H1 (cell line): ENCODE measurements around the gene HPCAL4. TPM values are rescaled to one million over a fixed set of nuclear protein-coding genes. Genes with fewer than 3 reads are reported as not detected.

Experiments
- CTCF ChIA-PET: fragments of 300-600 bp; sonication (Branson Sonifier 250); formaldehyde crosslinking; loops from one replicate; lab custom pipeline; 2021; ENCODE audit not compliant: partially characterized antibody; lab: Charles Lee
- POLR2A ChIA-PET: fragments of 300-600 bp; sonication (Branson Sonifier 250); formaldehyde crosslinking; loops from one replicate; lab custom pipeline; 2021; ENCODE audit warnings: inconsistent platforms; ENCODE audit not compliant: partially characterized antibody; lab: Charles Lee
- DNase-seq, 2 experiments: peaks; one replicate each; pipeline versions ENCODE4 v3.0.0 to v3.0.0-alpha.2; 2010 to 2022; ENCODE audit warnings: low spot score in 2 of 2, low read depth in 1 of 2, mixed read lengths in 1 of 2
- FAIRE-seq: peaks from 2 replicates; lab custom pipeline; 2011; peaks lifted over from hg19 to GRCh38; lab: Jason Lieb, UNC
- H2AFZ ChIP-seq: 2 replicates; pipeline ENCODE4 v1.8.1; 2012; ENCODE audit warnings: low read length, inconsistent platforms
- H2AK5ac ChIP-seq: 2 replicates; pipeline ENCODE4 v1.6.1; 2013; ENCODE audit warnings: low read depth, low read length
- H2BK120ac ChIP-seq: replicated peaks from 2 replicates; pipeline ENCODE3; 2013; ENCODE audit warnings: low read depth, low read length, inconsistent platforms
- H2BK12ac ChIP-seq: 2 replicates; pipeline ENCODE4 v1.6.1; 2013; ENCODE audit warnings: low read depth, low read length
- H2BK15ac ChIP-seq: 2 replicates; pipeline ENCODE4 v1.6.1; 2013; ENCODE audit warnings: low read length
- H2BK20ac ChIP-seq: 2 replicates; pipeline ENCODE4 v1.6.1; 2013; ENCODE audit warnings: low read length
- H2BK5ac ChIP-seq: 2 replicates; pipeline ENCODE4 v1.6.1; 2013; ENCODE audit warnings: low read depth, low read length
- H3K14ac ChIP-seq: 2 replicates; pipeline ENCODE4 v1.6.1; 2013; ENCODE audit warnings: inconsistent platforms; ENCODE audit not compliant: insufficient read length
- H3K18ac ChIP-seq: 2 replicates; pipeline ENCODE4 v1.6.1; 2013; ENCODE audit warnings: low read length; ENCODE audit errors: extremely low read depth
- H3K23ac ChIP-seq: 2 replicates; pipeline ENCODE4 v1.6.1; 2013; ENCODE audit warnings: inconsistent platforms; ENCODE audit not compliant: insufficient read length
- H3K23me2 ChIP-seq: 2 replicates; pipeline ENCODE4 v1.6.1; 2013; ENCODE audit warnings: low read depth, low read length
- H3K27ac ChIP-seq: 2 replicates; pipeline ENCODE4 v1.6.1; 2011; ENCODE audit warnings: low read depth, low read length, inconsistent platforms
- H3K27me3 ChIP-seq, 4 experiments: replicated peaks in 1 of 4; 1 replicate in 1 of 4; 2 replicates in 3 of 4; pipeline versions ENCODE4 v1.6.1 to v1.8.1; 2011 to 2013; ENCODE audit warnings: low read length in 3 of 4, mild to moderate bottlenecking in 3 of 4, inconsistent platforms in 2 of 4, mixed read lengths in 2 of 4, moderate library complexity in 1 of 4; ENCODE audit not compliant: control insufficient read depth in 3 of 4, insufficient read depth in 3 of 4; ENCODE audit errors: extremely low read depth in 1 of 4
- H3K36me3 ChIP-seq, 4 experiments: 2 replicates each; pipeline versions ENCODE4 v1.6.1 to v1.8.1; 2011 to 2013; ENCODE audit warnings: mild to moderate bottlenecking in 4 of 4, low read length in 3 of 4, moderate library complexity in 2 of 4, control low read depth in 1 of 4, inconsistent platforms in 1 of 4; ENCODE audit not compliant: insufficient read depth in 4 of 4, control insufficient read depth in 2 of 4
- H3K4ac ChIP-seq: replicated peaks from 2 replicates; pipeline ENCODE3; 2013; ENCODE audit warnings: low read length, low read depth, mixed read lengths, inconsistent platforms; ENCODE audit not compliant: insufficient read length
- H3K4me1 ChIP-seq, 4 experiments: replicated peaks in 1 of 4; 1 replicate in 1 of 4; 2 replicates in 3 of 4; pipeline versions ENCODE4 v1.6.1 to v1.8.1; 2011 to 2013; ENCODE audit warnings: low read length in 3 of 4, inconsistent platforms in 2 of 4, mixed read lengths in 1 of 4; ENCODE audit not compliant: insufficient read depth in 4 of 4, control insufficient read depth in 3 of 4
- H3K4me2 ChIP-seq, 2 experiments: 2 replicates each; pipeline versions ENCODE4 v1.6.1 to v1.8.1; 2011 to 2013; ENCODE audit warnings: low read depth in 2 of 2, low read length in 2 of 2, control low read depth in 1 of 2, inconsistent platforms in 1 of 2, mild to moderate bottlenecking in 1 of 2; ENCODE audit not compliant: insufficient read depth in 1 of 2
- H3K4me3 ChIP-seq, 4 experiments: fragments of 200-600, 300-600 bp in 1 of 4; sonication (generic), shearing (Covaris generic), sonication (Bioruptor Twin) in 1 of 4; 2 replicates each; pipeline versions ENCODE4 v1.5.1 to v1.8.1; 2011 to 2016; ENCODE audit warnings: low read length in 4 of 4, low read depth in 3 of 4, control low read depth in 2 of 4, inconsistent platforms in 2 of 4, mild to moderate bottlenecking in 2 of 4, mixed read lengths in 1 of 4, moderate library complexity in 1 of 4; ENCODE audit not compliant: insufficient read depth in 2 of 4; ENCODE audit errors: extremely low read depth in 1 of 4
- H3K56ac ChIP-seq: replicated peaks from 2 replicates; pipeline ENCODE3; 2013; ENCODE audit warnings: low read depth, mild to moderate bottlenecking, mixed read lengths, low read length, inconsistent platforms; ENCODE audit not compliant: insufficient read length
- H3K79me1 ChIP-seq: 2 replicates; pipeline ENCODE4 v1.6.1; 2013; ENCODE audit warnings: low read depth, low read length, control low read depth
- H3K79me2 ChIP-seq, 2 experiments: 2 replicates each; pipeline versions ENCODE4 v1.6.1 to v1.8.1; 2012 to 2013; ENCODE audit warnings: low read length in 2 of 2, mild to moderate bottlenecking in 2 of 2, inconsistent platforms in 1 of 2; ENCODE audit not compliant: insufficient read depth in 2 of 2, control insufficient read depth in 1 of 2
- H3K9ac ChIP-seq, 4 experiments: replicated peaks in 1 of 4; 1 replicate in 1 of 4; 2 replicates in 3 of 4; pipeline versions ENCODE4 v1.6.1 to v1.8.1; 2011 to 2013; ENCODE audit warnings: low read depth in 3 of 4, low read length in 3 of 4, control low read depth in 2 of 4, mild to moderate bottlenecking in 2 of 4, moderate library complexity in 2 of 4, inconsistent platforms in 1 of 4; ENCODE audit errors: extremely low read depth in 1 of 4
- H3K9me3 ChIP-seq, 2 experiments: 2 replicates each; pipeline versions ENCODE4 v1.6.1 to v1.8.1; 2012 to 2013; ENCODE audit warnings: mild to moderate bottlenecking in 2 of 2, moderate library complexity in 2 of 2, control low read depth in 1 of 2, inconsistent platforms in 1 of 2, low read depth in 1 of 2, low read length in 1 of 2, mixed read lengths in 1 of 2; ENCODE audit not compliant: insufficient read depth in 2 of 2
- H4K20me1 ChIP-seq, 2 experiments: replicated peaks in 1 of 2; 2 replicates each; pipeline versions ENCODE3 to v1.8.1; 2011 to 2013; ENCODE audit warnings: inconsistent platforms in 2 of 2, low read length in 2 of 2, mild to moderate bottlenecking in 1 of 2; ENCODE audit not compliant: insufficient read depth in 2 of 2, control insufficient read depth in 1 of 2
- H4K5ac ChIP-seq: 2 replicates; pipeline ENCODE4 v1.6.1; 2013; ENCODE audit warnings: low read length, low read depth, mixed read lengths, inconsistent platforms; ENCODE audit not compliant: insufficient read length
- H4K8ac ChIP-seq: 2 replicates; pipeline ENCODE4 v1.8.0; 2013; ENCODE audit warnings: mild to moderate bottlenecking, moderate library complexity, low read length, inconsistent platforms; ENCODE audit not compliant: insufficient read depth; ENCODE audit errors: extremely low read depth
- H4K91ac ChIP-seq: replicated peaks from 2 replicates; pipeline ENCODE3; 2013; ENCODE audit warnings: low read length, mixed read lengths, inconsistent platforms; ENCODE audit not compliant: insufficient read length
- CBX5 ChIP-seq: fragments of 300-800, 300-1000 bp; sonication (generic); IDR thresholded peaks from 2 replicates; pipeline ENCODE4 v1.7.1; 2016; ENCODE audit warnings: antibody characterized with exemption, low read length, low read depth
- CEBPB ChIP-seq: IDR thresholded peaks from 2 replicates; pipeline ENCODE4 v1.6.1; 2012; ENCODE audit warnings: low read depth, low read length
- WGBS, 2 experiments: shearing (Covaris generic) in 1 of 2; methylation state at CpG; one replicate each; pipeline versions ENCODE4 v1.1.6 to v1.1.7; 2013 to 2015; ENCODE audit warnings: low lambda C conversion rate in 2 of 2, mixed read lengths in 2 of 2, inconsistent platforms in 1 of 2, low coverage in 1 of 2, missing lambda C conversion rate in 1 of 2; ENCODE audit not compliant: insufficient replicate concordance in 2 of 2, insufficient coverage in 1 of 2, insufficient read length in 1 of 2; ENCODE audit errors: extremely low coverage in 1 of 2, missing lambda C conversion rate in 1 of 2; 5-methylcytosine and 5-hydroxymethylcytosine counted together
- polyA plus RNA-seq, 7 experiments: library from polyadenylated mRNA; depleted of rRNA in 3 of 7; stranded (reverse) in 5 of 7; unstranded in 2 of 7; fragments of >200 nt in 5 of 7; fragments of 200-250 nt in 2 of 7; gene quantifications; 1 replicate in 5 of 7; 2 replicates in 1 of 7; 4 replicates in 1 of 7; pipeline versions ENCODE4 v1.2.1 to v1.2.3, GENCODE V29; 2011 to 2013; ENCODE audit warnings: missing spikeins in 2 of 7, mixed read lengths in 2 of 7
- total RNA-seq: library from RNA; stranded (reverse); fragmentation: NEBNext Ultra II Directional; extraction: Animal tissue kit (Norgen Biotek cat#: 25700); gene quantifications from 2 replicates; pipeline ENCODE4 v1.2.1, GENCODE V29; 2021

HPCAL4 gene
- total and polyA plus RNA-seq, 2 of the 8 experiments (the other 6 are each of a cell fraction or from before 2014, with no cell fraction given), result 0.54 to 0.74 TPM

- TF ChIP-seq CBX5 (no peak), CEBPB (no peak)
- TF ChIP-seq, all 59 proteins: peak for 0
- Histone ChIP-seq H3K23ac (no peak overlapping the region), H3K9me3 (no peaks in the 10 kb centered on the region), H2BK5ac (no peak overlapping the region), H3K23me2 (peaks cover under 1% of the 10 kb centered on the region; the same call in 1 of the 2 replicates), H3K14ac (no peak overlapping the region), H3K9ac (no peak overlapping the region), H2BK20ac (no peak overlapping the region), H3K4me1 (peaks cover 0 to 5% (median 1%) of the 10 kb centered on the region in 4 experiments; a peak in 2 of 7 replicates), H2AFZ (no peak overlapping the region), H2BK120ac (no peak overlapping the region), H3K36me3 (no peaks in the 10 kb centered on the region; a peak in 1 of 8 replicates), H2AK5ac (no peak overlapping the region), H3K79me2 (no peaks in the 10 kb centered on the region), H2BK12ac (no peak overlapping the region), H4K5ac (no peak overlapping the region), H3K4ac (no peak overlapping the region), H3K27ac (no peak overlapping the region), H4K91ac (no peak overlapping the region), H3K27me3 (peaks cover 48 to 91% (median 80%) of the 10 kb centered on the region in 4 experiments), H4K8ac (no peak overlapping the region), H2BK15ac (no peak overlapping the region), H3K18ac (no peak overlapping the region), H3K4me2 (no peak overlapping the region), H3K79me1 (no peaks in the 10 kb centered on the region), H3K56ac (no peak overlapping the region), H3K4me3 (no peak overlapping the region), H4K20me1 (peaks cover 0 to 9% of the 10 kb centered on the region in 2 experiments)
- DNase-seq, result no peak
- ChIA-PET CTCF (interaction anchor here (0.6 to 3.0 kb wide), 11 partner anchors 9 to 221 kb away, joined by 3 to 14 read pairs (median 3); no protein-coding TSS in a partner anchor), POLR2A (interaction anchor here (0.5 to 1.6 kb wide), 3 partner anchors 15 to 95 kb away, joined by 3 read pairs; no protein-coding TSS in a partner anchor)
- 86% methylated on average over 6 of the region's 6 CpGs; no CpG with 5 or more reads in 1 of the 2 experiments for WGBS, 2 experiments
- no peak for FAIRE-seq
These were observed 14.2 kb downstream of the HPCAL4 start for GRCh38 chr1:39676948-39677548.
